NCI-H748 treated with DMSO at 0.1 percent for 48 hours (cell line): ENCODE data around the gene RAMP3.
"Not testable (repeated sequence)": the region's sequence is repeated elsewhere in the genome, so short reads cannot be mapped to it uniquely, and the experiment has no call there.

Source experiments
- DNase-seq: peaks from one replicate; lab custom pipeline; 2025; lab: John Stamatoyannopoulos, UW

RAMP3 gene

DNA sequence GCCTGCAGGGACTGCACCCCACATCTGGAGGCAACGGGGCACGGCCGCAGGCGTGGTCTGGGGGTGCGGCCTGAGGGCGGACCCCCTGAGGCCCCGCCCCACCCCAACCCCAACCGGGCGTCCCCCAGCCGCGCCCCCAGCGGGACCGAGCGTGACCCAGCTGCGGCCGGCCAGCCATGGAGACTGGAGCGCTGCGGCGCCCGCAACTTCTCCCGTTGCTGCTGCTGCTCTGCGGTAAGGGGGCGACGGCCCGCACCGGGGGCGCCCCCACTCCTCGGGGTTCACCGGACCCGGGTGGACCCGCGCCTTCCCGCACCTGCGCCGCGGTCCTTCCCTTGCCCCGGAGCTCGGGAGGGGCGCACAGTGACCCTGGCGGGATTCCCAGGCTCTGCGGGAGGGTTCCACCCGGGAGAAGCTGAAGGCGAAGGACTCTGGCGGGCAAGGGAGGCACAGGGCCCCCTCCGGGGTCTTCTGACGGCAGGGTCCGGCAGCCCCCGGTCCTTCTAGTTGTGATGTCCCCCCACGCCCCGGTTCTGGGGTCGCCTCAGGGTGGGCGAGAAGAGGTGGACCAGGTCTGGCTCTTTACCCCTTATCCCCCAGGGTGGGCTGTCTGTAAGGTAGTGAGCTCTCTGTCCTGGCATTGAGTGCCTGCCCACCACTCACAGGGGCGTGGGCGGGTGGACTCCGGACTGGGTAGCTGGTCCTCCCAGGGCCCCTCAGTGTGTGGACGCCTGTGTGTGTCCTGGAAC lies at the start of gene RAMP3:
RAMP3 (plus strand) TSS at position 139 of the 749 bp plus-strand sequence; CDS start at position 177, 38 bp downstream.
- DNase-seq = no peak

- DNase-seq = no peak
Measured at GRCh38 chr7:45108863-45109262, 48.7 kb upstream of the RAMP3 start.

DNA sequence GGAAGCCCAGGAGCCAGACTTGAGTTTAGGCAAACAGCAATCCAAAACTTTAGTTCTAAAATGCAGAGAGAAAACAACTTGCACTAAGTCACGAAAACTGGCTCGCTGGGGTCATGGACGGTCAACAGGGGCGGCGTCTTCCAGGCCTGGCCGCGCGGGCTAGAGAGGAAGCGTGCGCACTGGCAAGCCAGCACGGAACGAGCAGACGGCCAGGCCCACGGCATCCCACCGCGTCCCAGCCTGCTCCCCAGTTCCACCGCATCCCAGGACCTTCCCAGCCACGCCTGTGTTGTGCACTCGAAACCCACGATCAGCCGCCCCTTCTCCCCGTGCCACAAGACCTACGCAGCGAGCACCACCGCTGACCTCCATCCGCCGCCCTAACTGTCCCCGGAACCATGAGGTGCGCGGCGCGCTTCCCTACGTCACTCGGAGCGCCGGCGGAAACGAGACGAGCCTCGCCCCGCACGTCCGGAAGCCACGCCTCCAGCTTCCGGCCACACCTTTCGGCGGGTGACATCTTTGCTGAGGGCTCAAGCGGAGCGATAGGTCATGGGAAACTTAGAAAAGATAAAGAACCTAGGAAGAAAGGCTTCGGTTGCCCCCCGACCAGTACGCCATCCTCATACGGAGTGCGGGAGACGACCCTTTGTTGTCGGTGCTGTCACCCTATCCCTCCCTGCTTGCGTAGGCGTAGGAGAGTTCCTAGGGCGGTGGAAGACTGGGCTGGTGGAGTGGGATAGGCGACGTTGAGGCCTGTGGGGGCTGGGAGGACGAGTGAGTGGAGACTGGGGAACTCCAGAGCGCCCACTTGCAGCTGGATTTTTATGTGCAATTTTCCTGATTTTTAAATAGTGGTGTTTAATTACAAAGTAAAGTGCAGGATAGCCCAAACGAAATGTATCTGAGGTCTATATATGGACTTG lies 46.0 kb upstream of the RAMP3 start, which contains the start of gene TBRG4:
TBRG4 (minus strand) TSS at position 400 of the 926 bp plus-strand sequence. CDS start 2,460 bp downstream, outside the sequence.
- peak; percentile 76 for DNase-seq

DNA sequence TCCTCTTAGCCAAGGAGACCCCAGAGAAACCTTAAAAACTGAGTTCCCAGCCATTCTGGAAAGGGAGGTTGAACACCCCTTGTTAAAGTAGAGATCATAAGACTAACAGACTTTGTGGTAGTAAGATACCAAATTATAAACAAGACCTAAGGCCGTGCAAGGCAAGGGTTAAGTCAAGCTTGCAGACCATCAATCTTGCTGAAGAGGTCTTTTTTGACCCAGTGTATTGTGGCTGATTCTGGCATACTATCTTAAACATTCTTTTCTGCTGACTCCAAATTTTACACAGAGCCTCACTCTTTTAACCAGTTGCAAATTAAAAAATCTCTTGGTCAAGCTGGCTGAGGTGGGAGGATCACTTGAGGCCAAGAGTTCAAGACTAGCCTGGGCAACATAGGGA lies 44.9 kb upstream of the RAMP3 start:
- DNase-seq = no peak

DNA sequence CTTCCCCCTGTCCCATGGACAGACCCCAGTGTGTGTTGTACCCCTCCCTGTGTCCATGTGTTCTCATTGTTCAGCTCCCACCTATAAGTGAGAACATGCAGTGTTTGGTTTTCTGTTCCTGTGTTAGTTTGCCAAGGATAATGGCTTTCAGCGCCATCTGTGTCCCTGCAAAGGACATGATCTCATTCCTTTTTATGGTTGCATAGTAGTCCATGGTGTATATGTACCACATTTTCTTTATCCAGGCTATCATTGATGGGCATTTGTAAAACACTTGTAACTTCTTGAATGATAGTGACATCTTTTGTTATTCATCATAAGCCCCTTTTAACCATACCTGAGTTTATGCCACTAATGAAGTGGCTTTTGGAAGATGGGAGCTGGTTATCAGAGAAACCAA lies 43.3 kb upstream of the RAMP3 start:
- DNase-seq = not testable (repeated sequence)

DNA sequence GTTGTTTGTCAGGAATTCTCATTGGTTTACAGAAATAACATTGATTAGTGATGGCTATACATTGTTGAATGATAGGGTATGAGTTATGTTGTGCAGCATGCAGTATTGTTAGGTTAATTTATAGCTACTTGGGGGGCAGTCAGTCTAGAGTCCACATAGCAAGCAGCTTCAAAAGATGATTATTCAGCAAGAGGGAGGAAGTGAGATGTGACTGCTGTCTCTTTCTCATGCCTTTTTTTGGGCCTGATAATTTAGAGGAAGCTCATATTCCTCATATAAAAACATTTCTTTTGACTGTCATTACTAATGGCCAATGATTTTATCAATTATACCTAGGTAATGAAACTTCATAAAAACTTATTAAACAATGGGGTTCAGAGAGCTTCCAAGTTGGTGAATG lies 42.7 kb upstream of the RAMP3 start:
- no peak for DNase-seq

- DNase-seq = no peak
Measured at GRCh38 chr7:45116048-45116447, 41.5 kb upstream of the RAMP3 start.

DNA sequence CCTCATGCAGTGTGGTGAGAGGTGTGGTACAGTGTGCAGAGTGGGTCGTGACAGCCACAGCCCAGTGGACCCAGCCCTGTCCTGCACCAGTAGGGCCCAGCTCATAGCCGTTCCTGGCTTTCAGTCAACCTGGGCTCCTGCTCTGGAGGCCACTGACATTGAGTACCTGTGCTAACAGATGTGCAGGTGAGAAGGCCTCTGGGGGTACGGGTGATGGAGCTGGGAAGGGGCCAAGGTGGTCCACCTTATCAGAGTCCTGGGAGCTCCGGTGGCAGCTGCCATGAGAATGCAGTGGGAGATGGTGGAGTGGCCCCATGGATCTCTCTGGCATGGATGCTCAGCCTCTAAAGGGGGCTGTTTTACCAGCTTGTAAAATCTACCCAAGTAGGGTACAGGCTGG lies 40.0 kb upstream of the RAMP3 start:
- DNase-seq = no peak

DNA sequence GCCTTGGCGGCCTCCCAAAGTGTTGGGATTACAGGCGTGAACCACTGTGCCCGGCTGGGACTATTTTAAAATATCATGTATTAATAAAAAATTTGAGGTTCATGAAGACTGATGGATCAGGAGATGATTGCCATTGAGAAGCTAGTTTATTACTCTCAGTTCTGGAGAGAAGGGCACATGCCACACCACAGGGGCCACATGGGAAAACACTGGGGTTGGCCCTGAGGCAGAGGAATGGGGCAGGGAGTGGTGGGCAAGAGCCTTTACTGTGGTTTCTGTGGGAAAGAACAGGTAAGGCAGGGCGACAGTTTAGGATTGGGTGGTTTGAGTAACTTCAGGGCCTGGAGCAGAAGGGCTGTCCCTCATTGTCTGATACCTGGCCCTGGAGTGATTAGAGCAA lies 39.3 kb upstream of the RAMP3 start:
- no peak for DNase-seq

GRCh38 chr7:45118889-45119331 lies 38.7 kb upstream of the RAMP3 start:
- no peak for DNase-seq

DNA sequence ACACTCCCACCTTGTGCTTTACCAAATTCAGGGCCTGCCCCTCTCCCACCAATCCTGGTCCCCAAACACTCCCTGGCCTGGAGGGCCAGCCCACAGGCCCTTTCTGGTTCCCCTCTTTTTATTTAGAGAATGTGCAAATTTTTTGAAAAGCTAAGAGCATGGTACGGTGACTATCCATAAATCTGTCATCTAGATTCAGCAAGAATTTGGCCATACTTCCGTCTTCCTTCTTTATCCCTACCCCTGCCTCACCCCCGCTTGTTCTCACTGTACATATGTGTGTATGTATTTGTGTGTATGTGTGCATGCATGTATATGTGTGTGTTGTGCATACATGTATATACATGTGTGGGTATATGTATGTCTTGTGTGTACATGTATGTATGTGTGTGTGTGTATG lies 38.0 kb upstream of the RAMP3 start:
- DNase-seq = no peak

DNA sequence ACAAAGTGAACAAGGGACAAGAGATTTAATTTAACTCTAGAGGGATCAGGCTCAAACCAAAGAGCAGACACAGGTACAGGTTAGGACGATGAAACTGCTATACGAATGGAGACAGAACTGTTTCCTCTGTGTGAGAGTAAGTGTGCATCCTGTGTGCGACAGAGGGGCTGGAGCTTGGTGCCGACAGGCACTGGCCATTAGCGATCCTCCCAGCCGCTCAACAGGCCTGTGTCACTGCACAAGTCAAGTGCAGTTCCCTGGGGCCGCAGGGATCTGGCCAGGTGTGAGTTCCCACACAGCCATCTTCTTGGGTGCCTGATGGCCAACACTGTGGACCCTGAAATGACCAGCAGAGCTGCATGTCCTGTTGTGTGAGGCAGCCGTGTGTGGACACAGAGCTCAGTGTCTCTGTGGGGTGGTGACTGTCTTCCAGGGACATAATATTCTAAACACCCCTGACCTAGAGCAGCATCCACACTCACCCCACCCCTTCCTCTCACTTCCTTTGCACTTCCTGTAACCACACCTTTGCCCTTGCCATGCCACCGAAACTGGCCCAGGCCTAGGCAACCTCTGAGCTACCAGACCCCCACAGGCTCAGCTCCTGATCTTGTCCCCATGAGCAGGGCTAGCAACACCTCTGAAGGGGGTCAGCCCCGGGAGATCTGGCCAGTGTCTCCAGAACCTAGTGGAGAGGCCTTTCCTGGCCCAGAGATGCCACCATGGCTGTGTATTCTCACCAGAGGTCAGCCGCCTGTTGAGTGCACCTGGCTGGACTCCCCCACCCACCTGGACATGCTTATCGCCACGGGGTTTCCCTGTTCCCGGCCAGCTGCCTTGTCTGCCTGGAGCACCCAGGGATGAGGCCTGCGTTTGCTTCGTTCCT lies 34.4 kb upstream of the RAMP3 start:
- DNase-seq = no peak

DNA sequence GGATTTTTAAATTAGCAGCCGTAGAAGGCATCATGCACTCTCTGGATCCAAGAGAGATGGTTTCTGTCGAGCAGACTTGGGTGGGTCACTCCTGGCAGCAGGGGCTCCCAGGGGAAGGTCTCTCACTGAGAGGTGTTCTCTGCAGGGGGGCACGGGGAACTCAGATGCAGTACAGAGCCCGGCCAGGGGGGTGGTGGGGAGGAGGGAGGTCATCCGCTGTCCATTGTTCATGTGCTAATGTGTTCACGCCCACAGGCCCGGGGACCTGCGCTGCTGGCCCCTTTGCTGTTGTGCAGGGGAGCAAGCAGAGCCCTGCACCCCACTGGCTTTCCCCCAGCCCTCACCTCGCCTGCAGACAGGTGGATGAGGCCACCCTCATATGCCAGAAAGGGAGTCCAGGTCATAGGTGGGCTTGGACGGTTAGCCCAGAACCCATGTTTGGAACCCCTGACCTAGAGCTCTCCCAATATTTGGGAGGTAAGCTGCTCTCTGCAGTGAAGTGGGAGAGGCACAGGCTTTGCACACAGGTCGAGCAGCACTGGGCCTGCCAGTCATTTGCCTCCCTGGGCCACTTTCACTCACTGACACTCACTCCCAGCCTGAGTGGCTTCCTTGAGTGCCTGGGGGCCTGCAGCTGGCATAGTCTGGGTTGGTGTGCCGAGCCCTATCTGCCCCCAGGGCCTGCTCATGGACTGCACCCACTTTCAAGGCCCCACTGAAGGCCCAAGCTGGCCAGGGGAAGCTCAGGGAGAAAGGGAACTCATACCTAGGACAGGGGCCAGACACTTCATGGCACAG lies 33.5 kb upstream of the RAMP3 start:
- no peak for DNase-seq

- no peak for DNase-seq
Measured at GRCh38 chr7:45125193-45125904, 32.2 kb upstream of the RAMP3 start.

DNA sequence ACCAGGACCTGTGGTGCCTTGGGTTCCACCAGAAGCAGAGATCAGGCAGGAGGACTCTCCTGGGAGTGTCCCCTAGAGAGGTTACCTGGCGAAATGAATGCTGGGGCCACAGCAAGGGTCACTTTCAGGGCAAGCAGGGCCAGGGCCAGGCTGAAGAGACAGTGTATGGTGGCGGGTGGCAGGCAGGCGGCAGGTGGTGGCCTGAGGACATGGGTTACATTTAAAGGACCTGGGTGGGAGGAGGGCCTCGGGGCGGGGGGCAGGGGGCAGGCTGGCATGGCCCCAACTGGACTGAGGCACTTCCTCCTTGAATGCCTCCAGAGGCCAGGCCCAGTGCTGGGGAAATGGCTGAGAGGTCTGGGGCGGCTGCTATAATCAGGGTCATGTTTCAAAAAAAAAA lies 31.4 kb upstream of the RAMP3 start:
- DNase-seq = no peak

DNA sequence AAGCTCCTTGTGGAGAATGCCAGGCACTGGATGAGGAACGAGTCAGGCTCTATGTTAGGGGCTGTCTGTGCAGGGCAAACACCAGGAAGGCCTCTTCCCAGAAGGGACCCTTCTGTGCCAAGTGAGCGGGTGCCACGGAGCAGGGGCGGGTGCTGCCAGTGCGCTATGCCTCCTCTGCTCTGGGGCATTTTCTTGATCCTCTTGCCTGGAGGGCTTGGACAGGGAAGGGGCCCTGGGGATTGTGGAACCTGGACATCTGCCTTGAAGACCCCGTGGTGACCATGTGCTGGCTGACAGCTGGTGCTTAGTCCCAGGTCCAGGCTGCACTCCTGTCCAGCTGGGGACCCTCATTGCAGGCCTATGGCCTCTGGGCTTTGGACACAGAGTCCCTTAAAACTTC lies 30.7 kb upstream of the RAMP3 start:
- no peak for DNase-seq

GRCh38 chr7:45129181-45129800 lies 28.3 kb upstream of the RAMP3 start:
- DNase-seq = no peak

- DNase-seq = no peak
Measured at GRCh38 chr7:45129906-45130305, 27.7 kb upstream of the RAMP3 start.

- DNase-seq = no peak
Measured at GRCh38 chr7:45130910-45131309, 26.7 kb upstream of the RAMP3 start.

DNA sequence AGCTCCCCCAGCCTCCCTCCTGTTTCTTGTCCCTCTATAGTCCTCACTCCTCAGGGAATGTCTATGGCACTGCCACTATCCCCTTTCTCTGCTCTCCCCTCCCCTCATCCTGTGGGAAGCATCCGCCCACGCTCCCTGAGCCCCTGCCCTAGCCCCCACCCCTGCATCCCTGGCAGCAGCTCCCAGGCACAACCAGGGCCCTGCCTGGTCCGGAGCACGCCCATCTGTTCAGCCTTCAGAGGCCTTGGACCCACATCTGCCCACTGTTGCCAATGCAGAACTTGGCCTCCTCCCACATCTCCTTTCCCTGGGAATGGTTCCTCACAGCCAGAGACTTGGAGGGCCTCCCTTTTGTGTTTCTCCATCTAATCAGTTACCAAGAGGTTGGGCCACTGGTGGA lies 25.7 kb upstream of the RAMP3 start:
- no peak for DNase-seq
